ENCODE results near the gene FHOD3. TPM values are rescaled to one million over a fixed set of nuclear protein-coding genes. Genes with fewer than 3 reads are reported as not detected.

FHOD3 gene
- total RNA-seq, 1 experiment from 2014 or later, result 18.1 TPM

GRCh38 chr18:36314754-36315153 lies 17.2 kb downstream of the FHOD3 start:
- intact Hi-C loops (cut with micrococcal nuclease), result no loop called here
- ATAC-seq, result peak; percentile 81
- CTCF ChIA-PET, result no interaction called here
- Histone ChIP-seq H2AFZ (ENCODE audit: low read length) (no peak overlapping the region), H3K79me2 (ENCODE audit: low read length) (peaks cover 52% of the 10 kb centered on the region), H3K9me3 (ENCODE audit: low read length) (no peaks in the 10 kb centered on the region), H3F3A (ENCODE audit: low read length, unreplicated experiment) (no peaks in the 10 kb centered on the region), H3K27ac (ENCODE audit: low read length) (peak overlapping the region; percentile 99), H3K9me2 (replicated peaks; ENCODE audit: low read length) (no peaks in the 10 kb centered on the region), H3K4me2 (ENCODE audit: low read length) (peak overlapping the region; percentile 53), H3K9ac (ENCODE audit: low read length) (peak overlapping the region; percentile 86), H3K36me3 (ENCODE audit: low read depth, low read length) (no peaks in the 10 kb centered on the region), H3K4me1 (ENCODE audit: insufficient read depth, low read length) (peaks cover 63% of the 10 kb centered on the region), H3K27me3 (ENCODE audit: low read length) (no peaks in the 10 kb centered on the region), H4K20me1 (ENCODE audit: low read length) (no peaks in the 10 kb centered on the region), H3K4me3 (ENCODE audit: low read length) (no peak overlapping the region)
- TF ChIP-seq EZH2phosphoT487 (IDR thresholded peaks at IDR 0.05; ENCODE audit: borderline replicate concordance, low read length) (no peak), EZH2 (IDR thresholded peaks at IDR 0.05; ENCODE audit: low read length, unreplicated experiment) (no peak)
- TF ChIP-seq, protein P1, sequence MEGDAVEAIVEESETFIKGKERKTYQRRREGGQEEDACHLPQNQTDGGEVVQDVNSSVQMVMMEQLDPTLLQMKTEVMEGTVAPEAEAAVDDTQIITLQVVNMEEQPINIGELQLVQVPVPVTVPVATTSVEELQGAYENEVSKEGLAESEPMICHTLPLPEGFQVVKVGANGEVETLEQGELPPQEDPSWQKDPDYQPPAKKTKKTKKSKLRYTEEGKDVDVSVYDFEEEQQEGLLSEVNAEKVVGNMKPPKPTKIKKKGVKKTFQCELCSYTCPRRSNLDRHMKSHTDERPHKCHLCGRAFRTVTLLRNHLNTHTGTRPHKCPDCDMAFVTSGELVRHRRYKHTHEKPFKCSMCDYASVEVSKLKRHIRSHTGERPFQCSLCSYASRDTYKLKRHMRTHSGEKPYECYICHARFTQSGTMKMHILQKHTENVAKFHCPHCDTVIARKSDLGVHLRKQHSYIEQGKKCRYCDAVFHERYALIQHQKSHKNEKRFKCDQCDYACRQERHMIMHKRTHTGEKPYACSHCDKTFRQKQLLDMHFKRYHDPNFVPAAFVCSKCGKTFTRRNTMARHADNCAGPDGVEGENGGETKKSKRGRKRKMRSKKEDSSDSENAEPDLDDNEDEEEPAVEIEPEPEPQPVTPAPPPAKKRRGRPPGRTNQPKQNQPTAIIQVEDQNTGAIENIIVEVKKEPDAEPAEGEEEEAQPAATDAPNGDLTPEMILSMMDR (conservative IDR thresholded peaks at IDR 0.05; ENCODE audit: low read depth, low read length), result no peak
- POLR2A ChIA-PET (ENCODE audit: unreplicated experiment), result no interaction called here
- DNase-seq, result peak; percentile 81
- BruUV-seq (replicated peaks), result no TSS peak

- peak overlapping the region; percentile 86 for H3K9ac ChIP-seq (ENCODE audit: low read length)
- no TSS peak for BruUV-seq (replicated peaks)
- no peaks in the 10 kb centered on the region for H3K36me3 ChIP-seq (ENCODE audit: low read depth, low read length)
- intact Hi-C loops (cut with micrococcal nuclease), result no loop called here
- H3F3A ChIP-seq (ENCODE audit: low read length, unreplicated experiment), result no peaks in the 10 kb centered on the region
- CTCF ChIA-PET, result no interaction called here
- H3K4me1 ChIP-seq (ENCODE audit: insufficient read depth, low read length), result peaks cover 53% of the 10 kb centered on the region
- no peaks in the 10 kb centered on the region for H3K27me3 ChIP-seq (ENCODE audit: low read length)
- ATAC-seq (peak; percentile 76), DNase-seq (peak; percentile 63)
- no peaks in the 10 kb centered on the region for H3K9me2 ChIP-seq (replicated peaks; ENCODE audit: low read length)
- peak overlapping the region; percentile 58; the same call in 1 of the 2 replicates for H3K4me2 ChIP-seq (ENCODE audit: low read length)
- H3K4me3 ChIP-seq (ENCODE audit: low read length), result no peak overlapping the region
- no peak for TF ChIP-seq EZH2 (IDR thresholded peaks at IDR 0.05; ENCODE audit: low read length, unreplicated experiment)
- no peak for TF ChIP-seq EZH2phosphoT487 (IDR thresholded peaks at IDR 0.05; ENCODE audit: borderline replicate concordance, low read length)
- TF ChIP-seq, protein P1 (conservative IDR thresholded peaks at IDR 0.05; ENCODE audit: low read depth, low read length), result no peak
- peak overlapping the region; percentile 99 for H3K27ac ChIP-seq (ENCODE audit: low read length)
- H3K9me3 ChIP-seq (ENCODE audit: low read length), result no peaks in the 10 kb centered on the region
- no peaks in the 10 kb centered on the region for H4K20me1 ChIP-seq (ENCODE audit: low read length)
- POLR2A ChIA-PET (ENCODE audit: unreplicated experiment), result no interaction called here
- no peak overlapping the region for H2AFZ ChIP-seq (ENCODE audit: low read length)
- H3K79me2 ChIP-seq (ENCODE audit: low read length), result peaks cover 49% of the 10 kb centered on the region
Measured at GRCh38 chr18:36315736-36316135, 18.2 kb downstream of the FHOD3 start.

DNA sequence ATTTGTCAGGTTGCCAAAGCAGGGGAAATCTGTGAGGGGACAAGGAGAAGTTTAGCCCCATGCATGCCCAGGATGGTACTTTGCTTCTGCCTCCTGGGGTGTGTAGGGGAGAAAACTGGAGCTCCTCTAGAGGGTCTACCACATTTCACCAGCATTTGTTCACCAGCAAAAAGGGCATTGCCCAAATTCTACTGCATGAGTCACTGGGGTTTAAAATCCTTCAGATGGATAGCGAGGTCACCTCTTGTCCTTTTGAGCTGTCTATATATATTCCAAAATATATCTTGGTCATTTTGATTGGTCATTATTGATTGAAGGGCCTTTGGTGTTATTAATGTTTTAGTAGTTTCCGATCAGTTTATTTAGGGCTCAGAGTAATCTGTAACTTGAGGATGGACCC lies 18.7 kb downstream of the FHOD3 start:
- CTCF ChIA-PET, result no interaction called here
- H3K9ac ChIP-seq (ENCODE audit: low read length), result peak overlapping the region; percentile 86

More for the DNA sequence above, 18.7 kb downstream of the FHOD3 start:
- no peak overlapping the region for H2AFZ ChIP-seq (ENCODE audit: low read length)
- DNase-seq (no peak), ATAC-seq (no peak)
- no peaks in the 10 kb centered on the region for H4K20me1 ChIP-seq (ENCODE audit: low read length)
- H3K9me3 ChIP-seq (ENCODE audit: low read length), result no peaks in the 10 kb centered on the region
- intact Hi-C loops (cut with micrococcal nuclease), result no loop called here
- peak overlapping the region; percentile 58; the same call in 1 of the 2 replicates for H3K4me2 ChIP-seq (ENCODE audit: low read length)
- peaks cover 49% of the 10 kb centered on the region for H3K79me2 ChIP-seq (ENCODE audit: low read length)
- TF ChIP-seq EZH2 (IDR thresholded peaks at IDR 0.05; ENCODE audit: low read length, unreplicated experiment) (no peak), EZH2phosphoT487 (IDR thresholded peaks at IDR 0.05; ENCODE audit: borderline replicate concordance, low read length) (no peak)
- TF ChIP-seq, protein P1 (conservative IDR thresholded peaks at IDR 0.05; ENCODE audit: low read depth, low read length), result no peak
- H3K9me2 ChIP-seq (replicated peaks; ENCODE audit: low read length), result no peaks in the 10 kb centered on the region
- peak overlapping the region; percentile 99 for H3K27ac ChIP-seq (ENCODE audit: low read length)
- POLR2A ChIA-PET (ENCODE audit: unreplicated experiment), result no interaction called here
- H3K36me3 ChIP-seq (ENCODE audit: low read depth, low read length), result no peaks in the 10 kb centered on the region
- no peaks in the 10 kb centered on the region for H3F3A ChIP-seq (ENCODE audit: low read length, unreplicated experiment)
- H3K4me1 ChIP-seq (ENCODE audit: insufficient read depth, low read length), result peaks cover 52% of the 10 kb centered on the region
- no peaks in the 10 kb centered on the region for H3K27me3 ChIP-seq (ENCODE audit: low read length)
- no peak overlapping the region for H3K4me3 ChIP-seq (ENCODE audit: low read length)
- BruUV-seq (replicated peaks), result no TSS peak
